Eye (tissue), 1 donor: ENCODE data around the gene PCYT2.
A peak's percentile ranks its signal among the peaks of the same experiment; 100 is the strongest.
"Not testable (repeated sequence)": the region's sequence is repeated elsewhere in the genome, so short reads cannot be mapped to it uniquely, and the experiment has no call there.

Experiments
- DNase-seq: peaks from one replicate; pipeline ENCODE4 v3.0.0-alpha.2; 2015

PCYT2 gene

GRCh38 chr17:81927152-81927652, 16.0 kb upstream of the PCYT2 start:
- DNase-seq = no peak

GRCh38 chr17:81926451-81927151, 15.4 kb upstream of the PCYT2 start:
- DNase-seq = peak; percentile 76

- no peak for DNase-seq
Observed at GRCh38 chr17:81925860-81926450, 14.8 kb upstream of the PCYT2 start.

- DNase-seq = no peak
Observed at GRCh38 chr17:81924557-81925532, 13.6 kb upstream of the PCYT2 start.

- peak; percentile 58 for DNase-seq
Observed at GRCh38 chr17:81923302-81924260, 12.4 kb upstream of the PCYT2 start.

GRCh38 chr17:81922566-81923301, 11.5 kb upstream of the PCYT2 start:
- no peak for DNase-seq

- DNase-seq = no peak
Observed at GRCh38 chr17:81921996-81922565, 10.9 kb upstream of the PCYT2 start.

- no peak for DNase-seq
Observed at GRCh38 chr17:81921537-81921862, 10.3 kb upstream of the PCYT2 start.

- no peak for DNase-seq
Observed at GRCh38 chr17:81920612-81921536, 9.7 kb upstream of the PCYT2 start.

GRCh38 chr17:81918832-81919545, 7.8 kb upstream of the PCYT2 start:
- DNase-seq = no peak

- not testable (repeated sequence) for DNase-seq
Observed at GRCh38 chr17:81918333-81918669, 7.1 kb upstream of the PCYT2 start.

- peak; percentile 92 for DNase-seq
Observed at GRCh38 chr17:81917565-81918332, 6.5 kb upstream of the PCYT2 start, which contains the start of gene SIRT7. Gene SIRT7, minus strand, starts transcription at chr17:81918176. Its CDS starts 45 bp downstream, at chr17:81918131.

- DNase-seq = no peak
Observed at GRCh38 chr17:81916234-81917001, 5.2 kb upstream of the PCYT2 start.

GRCh38 chr17:81915331-81915730, 4.1 kb upstream of the PCYT2 start:
- DNase-seq = no peak

- DNase-seq = no peak
Observed at GRCh38 chr17:81914103-81914850, 3.1 kb upstream of the PCYT2 start.

- no peak for DNase-seq
Observed at GRCh38 chr17:81913394-81914102, 2.3 kb upstream of the PCYT2 start.
